ENCODE measurements around the gene IGFBP2.

IGFBP2 gene

GRCh38 chr2:216688731-216689340 lies 55.6 kb downstream of the IGFBP2 start:
- DNase-seq = peak; percentile 41

- no peak for DNase-seq
Measured at GRCh38 chr2:216689397-216689796, 56.2 kb downstream of the IGFBP2 start.

- no peak for DNase-seq
Measured at GRCh38 chr2:216690456-216690852, 57.2 kb downstream of the IGFBP2 start.

- peak; percentile 83 for DNase-seq
Measured at GRCh38 chr2:216690853-216691741, 57.9 kb downstream of the IGFBP2 start.

DNA sequence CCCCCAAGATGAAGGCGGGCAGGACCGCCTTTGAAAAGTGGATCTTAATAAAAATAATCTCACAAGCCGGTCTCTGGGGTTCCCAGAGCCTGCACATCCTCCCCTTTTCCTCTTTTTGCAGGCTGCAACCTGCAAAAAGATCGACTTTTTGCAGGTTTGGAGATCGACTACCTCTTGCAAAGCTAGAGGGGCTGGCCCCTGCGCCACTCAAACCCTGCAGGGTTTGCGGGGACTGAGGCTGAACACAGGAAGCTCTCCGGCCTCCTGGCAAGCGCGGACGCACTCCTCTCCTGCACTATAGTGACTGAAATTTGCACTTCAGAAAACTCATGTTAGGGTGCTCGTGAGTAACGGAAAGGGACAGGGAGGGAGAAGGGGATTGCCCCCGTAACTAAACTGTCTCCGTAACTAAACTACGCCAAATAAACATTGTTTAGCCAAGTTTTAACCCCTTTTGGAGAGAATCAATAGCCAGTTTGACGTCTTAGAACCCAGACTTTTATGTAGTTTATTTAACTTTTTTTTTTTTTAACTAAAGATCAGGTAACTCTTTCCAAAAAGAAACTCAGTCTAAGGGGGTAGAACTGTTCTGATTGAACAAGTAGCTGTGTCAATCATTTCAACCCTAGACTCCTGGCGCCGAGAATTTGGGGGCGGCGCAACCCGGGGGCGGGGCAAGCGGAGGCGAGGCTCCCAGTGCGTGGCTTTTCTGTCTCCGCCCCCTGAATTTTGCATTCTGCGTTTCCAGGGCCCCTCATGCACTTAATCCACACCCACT lies 59.6 kb downstream of the IGFBP2 start:
- DNase-seq = peak; percentile 96

DNA sequence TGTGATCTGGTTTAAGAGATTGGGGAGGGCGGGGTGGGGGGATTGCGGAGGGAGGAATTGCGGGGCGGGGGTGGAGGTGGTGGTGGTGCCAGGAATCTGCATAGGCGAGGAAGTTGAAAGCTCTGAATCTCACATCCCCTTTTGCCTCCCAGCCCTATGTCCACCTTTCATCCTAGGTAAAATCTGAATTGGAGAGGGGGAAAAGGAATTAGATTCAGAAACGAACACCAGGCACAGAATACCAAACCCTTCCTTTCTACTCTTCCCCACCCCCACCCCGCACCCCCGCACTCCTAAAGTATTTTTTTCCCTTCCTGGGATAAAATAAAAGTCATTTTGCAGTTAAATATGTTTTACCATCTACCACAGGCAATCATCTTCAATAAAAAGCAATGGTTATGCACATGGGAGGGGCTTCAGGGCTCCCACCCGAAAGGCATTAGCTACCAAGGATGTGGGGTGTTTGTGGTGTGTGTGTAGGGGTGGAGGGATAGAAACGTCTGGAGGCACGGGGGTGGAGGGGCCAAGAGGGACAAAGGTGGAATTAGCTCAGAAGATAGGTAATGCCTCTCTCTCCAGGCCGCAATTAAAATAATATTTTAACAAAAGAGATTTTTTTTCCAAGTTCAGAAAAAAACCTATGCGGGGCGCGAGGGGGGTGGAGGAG lies 60.3 kb downstream of the IGFBP2 start:
- DNase-seq = no peak

DNA sequence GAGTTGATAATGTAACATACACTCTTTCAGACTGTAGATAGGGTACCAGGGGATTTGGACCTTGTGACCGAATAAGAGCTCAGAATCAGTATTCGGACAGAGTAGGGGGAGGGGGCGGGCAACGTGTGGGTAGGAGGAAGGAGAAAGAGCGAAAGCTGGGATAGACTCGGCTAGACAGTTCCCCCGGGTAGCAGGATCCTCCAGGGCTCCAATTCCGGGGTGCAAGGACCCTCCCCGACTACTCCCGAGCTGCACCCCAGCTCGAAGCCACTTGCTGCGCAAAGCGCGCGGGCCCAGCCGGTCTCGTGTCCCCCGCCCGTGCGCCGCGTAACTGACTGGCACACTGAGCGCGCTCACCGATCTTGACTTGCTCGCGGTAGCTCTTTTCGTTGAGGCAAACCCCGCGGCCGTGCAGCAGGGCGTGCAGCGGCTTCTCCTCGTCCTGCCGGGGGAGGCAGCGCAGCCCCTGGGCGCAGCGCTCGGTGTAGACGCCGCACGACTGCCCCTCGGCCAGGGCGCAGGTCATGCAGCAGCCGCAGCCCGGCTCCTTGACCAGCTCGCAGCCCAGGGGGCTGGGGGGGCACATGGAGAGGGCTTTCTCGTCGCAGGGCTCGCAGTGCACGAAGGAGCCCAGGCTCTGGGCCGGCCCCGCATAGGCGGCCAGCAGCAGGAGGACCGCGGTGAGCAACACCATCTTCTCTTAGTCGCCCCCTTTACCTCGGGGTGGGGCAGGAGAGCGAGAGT lies 61.0 kb downstream of the IGFBP2 start:
- peak; percentile 77 for DNase-seq

DNA sequence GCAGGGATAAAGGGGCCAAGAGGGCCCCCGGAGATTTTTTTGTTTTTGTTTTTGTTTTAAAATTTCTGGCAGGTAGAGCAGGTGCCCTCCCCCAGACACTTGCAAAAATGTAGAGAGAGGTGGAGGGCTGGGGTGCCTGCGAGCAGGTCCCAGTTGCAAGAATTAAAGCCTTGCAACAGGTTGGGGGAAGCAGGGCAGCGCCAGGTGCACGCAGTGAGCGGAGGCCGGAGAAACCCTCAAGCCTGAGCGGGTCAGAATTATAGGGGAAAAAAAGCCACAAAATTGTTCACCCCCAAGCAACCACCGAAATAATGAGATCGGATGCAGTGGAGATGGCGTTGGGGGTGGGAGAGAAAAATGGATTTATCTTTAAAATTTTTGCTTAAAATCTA lies 61.6 kb downstream of the IGFBP2 start:
- no peak for DNase-seq

DNA sequence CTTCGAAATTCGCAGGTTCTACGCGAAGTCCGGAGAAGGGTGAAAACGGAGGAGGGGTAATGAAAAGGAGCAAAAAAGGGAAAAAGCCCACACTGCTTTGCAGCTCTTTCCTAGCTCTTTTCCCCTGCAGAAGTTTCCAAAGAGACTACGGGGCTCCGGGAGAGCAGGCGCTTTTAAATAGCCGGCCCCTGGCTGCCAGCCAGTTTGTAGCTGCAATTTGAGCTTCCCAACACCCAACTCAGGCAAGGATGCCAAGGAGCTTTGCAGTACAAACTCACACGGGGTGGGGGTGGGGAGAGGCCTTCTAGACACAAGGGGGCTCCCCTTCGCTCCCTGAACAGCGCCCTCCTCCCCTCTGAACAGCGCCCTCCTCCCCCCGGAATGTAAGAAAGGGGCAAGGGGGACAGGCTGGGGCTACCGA lies 62.2 kb downstream of the IGFBP2 start, which contains the start of gene IGFBP5:
TSS of gene IGFBP5 (minus strand) at position 149 of the 421 bp plus-strand sequence. CDS start 774 bp downstream, outside the sequence.
- DNase-seq = peak; percentile 55

DNA sequence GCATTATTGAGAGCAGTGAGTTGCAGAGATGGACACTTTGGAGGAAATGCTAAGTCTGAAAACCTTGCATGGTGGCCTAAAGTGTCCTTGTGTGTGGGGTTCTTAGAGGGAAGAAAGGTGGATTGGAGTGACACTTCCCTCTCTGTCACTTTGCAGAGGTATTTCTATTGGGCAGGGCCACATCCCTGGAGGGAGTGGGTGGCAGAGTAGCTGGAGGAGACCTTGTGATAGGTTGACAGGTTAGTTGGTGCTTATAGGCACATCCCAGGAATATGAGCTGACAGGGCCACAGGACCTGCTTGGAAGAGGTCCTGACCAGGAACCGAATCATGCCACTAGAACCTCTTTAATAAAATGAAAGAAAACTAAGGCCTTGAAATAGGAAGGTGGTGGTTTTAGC lies 63.1 kb downstream of the IGFBP2 start:
- DNase-seq = no peak

DNA sequence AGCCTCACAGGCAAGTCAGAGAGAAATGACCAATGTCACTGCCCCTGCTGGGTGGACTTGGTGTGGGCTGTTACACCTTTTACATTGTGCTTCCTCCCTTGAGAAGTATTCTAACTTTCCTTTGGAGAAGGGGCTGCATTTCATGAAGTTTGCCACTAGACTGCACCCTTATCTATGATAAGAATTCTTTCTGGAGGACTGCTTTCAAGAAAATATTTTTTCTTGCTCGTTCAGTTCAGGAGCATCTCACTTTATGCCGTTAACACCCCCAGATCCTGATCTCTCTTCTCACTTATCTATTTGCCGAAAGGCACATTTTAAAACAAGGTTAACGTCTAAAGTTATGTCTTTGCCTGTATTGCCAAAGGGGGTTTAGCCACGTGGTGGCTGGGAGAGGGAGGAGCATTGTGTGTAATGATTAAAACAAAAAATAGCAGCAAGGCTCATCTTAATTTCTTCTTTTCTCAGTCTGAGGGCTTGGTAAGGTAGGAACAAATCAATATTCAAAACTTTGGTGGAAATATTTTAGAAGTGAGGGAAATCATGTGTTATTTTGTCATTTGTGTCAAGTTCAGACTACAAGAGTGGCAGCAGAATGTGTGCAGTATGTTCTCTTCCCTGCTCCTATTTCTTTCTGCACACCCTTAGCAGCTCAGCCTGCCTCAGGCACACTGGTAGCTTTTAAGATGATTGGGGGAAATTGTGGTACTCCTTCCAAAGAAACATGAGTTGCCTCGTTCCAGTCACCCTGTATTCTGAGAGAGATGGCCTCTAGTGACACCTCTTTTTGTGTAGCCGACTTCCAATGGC lies 63.7 kb downstream of the IGFBP2 start:
- DNase-seq = peak; percentile 92

DNA sequence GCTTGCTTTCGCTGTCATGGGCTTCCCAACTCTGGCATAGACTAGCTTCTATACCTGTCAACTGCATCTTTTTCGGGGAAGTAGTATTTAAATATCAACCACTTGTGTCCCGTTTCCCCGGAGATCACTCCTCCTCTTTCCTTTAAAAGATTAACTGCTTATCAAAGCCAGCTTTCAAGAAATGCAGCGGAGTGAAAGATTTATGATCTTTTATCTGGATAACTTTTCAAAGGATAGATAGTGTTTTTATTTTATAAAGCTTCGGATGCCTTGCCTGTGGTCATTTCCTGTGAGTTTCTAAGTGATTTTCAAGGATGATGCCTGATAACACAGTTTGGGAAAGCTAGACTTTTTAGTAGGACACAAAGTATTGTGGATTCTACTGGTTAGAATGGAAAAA lies 65.1 kb downstream of the IGFBP2 start:
- DNase-seq = peak; percentile 45

DNA sequence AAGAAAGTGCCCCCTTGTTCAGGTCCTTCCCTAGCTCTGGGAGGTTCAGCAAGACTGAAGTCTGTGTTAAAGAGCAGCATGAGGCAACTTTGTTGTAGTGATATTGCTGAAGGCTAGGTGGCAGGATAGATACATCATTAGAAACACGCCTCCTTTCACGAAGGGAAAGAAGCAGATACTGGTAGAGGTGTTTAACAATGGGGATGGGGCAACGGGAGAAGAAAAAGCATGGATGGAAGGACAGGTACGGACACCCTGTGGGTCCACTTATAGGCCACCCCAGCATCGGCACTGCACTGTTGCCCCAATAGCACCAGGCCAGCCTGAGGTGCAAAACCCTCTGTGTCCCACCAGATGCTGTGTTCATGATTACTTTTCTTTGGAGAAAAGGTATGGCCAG lies 65.7 kb downstream of the IGFBP2 start:
- peak; percentile 87 for DNase-seq

GRCh38 chr2:216700088-216700567 lies 66.9 kb downstream of the IGFBP2 start:
- DNase-seq = no peak

GRCh38 chr2:216700781-216701180 lies 67.6 kb downstream of the IGFBP2 start:
- DNase-seq = no peak

- DNase-seq = no peak
Measured at GRCh38 chr2:216701544-216701943, 68.3 kb downstream of the IGFBP2 start.

DNA sequence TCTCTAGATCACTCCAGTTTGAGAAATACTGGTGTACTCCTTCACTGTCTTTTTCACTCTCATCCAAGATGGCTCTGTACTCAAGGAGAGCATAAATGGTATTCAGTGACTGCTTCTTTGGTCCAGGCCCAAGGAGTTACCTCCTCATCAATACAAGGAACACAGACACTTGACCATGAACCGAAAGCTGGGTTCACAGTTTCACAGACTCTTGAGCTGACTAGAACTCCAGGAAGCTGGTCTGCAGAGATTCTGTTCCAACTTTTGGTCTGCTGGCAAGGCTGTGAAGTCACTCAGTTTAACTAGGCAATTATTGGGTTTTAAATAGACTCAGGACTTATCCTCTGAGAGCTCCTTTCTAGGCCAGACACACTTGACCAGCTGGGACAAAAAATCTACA lies 69.5 kb downstream of the IGFBP2 start:
- DNase-seq = no peak

- no peak for DNase-seq
Measured at GRCh38 chr2:216710551-216711301, 77.5 kb downstream of the IGFBP2 start.

- DNase-seq = no peak
Measured at GRCh38 chr2:216711348-216711747, 78.1 kb downstream of the IGFBP2 start.

GRCh38 chr2:216713691-216714336 lies 80.6 kb downstream of the IGFBP2 start:
- no peak for DNase-seq
